Hematopoietic multipotent progenitor cell treated with erythropoietin and hydrocortisone succinate and interleukin-3 and kit ligand, for 15 days (in vitro differentiated cells): ENCODE results near the gene MYL12A.
A peak's percentile ranks its signal among the peaks of the same experiment; 100 is the strongest.

ENCODE experiments used
- DNase-seq: peaks from one replicate; pipeline ENCODE4 v3.0.0-alpha.2; 2015; ENCODE audit warnings: low spot score

The MYL12A gene

GRCh38 chr18:3225588-3225987 is 22.0 kb upstream of the MYL12A start:
- no peak for DNase-seq

- no peak for DNase-seq
Measured at GRCh38 chr18:3226048-3226447, 21.6 kb upstream of the MYL12A start.

DNA sequence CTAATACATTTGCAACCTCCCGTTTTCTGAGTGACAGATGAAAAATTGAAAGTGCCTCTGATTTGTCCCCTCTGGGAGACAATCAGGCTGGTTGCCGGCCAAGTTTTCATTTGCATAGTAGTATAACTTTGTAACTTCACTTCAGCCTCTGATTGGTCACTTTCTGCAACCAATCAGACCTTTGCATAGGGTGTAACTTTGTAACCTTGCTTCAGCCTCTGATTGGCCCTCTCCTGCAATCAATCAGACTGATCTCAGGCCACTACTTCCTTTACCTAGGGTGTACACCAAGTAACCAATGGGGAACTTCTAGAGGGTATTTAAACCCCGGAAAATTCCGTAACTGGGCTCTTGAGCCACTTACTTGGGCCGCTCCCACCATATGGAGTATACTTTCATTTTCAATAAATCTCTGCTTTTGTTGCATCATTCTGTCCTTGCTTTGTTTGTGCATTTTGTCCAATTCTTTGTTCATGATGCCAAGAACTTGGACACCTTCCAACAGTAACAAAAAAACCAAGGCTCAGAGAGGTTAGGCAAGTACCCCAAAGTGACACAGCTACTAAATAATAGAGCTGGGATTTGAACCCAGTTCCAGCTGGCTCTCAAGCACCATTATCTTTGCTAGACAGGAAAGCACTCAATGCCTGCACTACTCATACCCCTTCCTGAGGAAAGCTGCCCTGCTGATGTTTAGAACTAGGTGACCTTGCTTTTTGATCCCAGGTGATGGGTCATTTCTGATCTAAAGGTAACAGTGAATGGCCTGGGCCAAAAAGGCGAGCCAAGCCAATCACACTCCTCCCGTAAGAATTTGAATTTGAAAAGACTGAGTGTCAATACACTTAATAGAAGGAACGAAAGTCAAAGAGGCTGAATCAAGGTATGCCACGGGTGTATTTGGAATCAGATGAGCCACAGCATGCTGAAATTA is 16.9 kb upstream of the MYL12A start:
- DNase-seq: no peak

- DNase-seq: no peak
Measured at GRCh38 chr18:3233004-3233403, 14.6 kb upstream of the MYL12A start.

- no peak for DNase-seq
Measured at GRCh38 chr18:3233433-3234168, 14.0 kb upstream of the MYL12A start.

DNA sequence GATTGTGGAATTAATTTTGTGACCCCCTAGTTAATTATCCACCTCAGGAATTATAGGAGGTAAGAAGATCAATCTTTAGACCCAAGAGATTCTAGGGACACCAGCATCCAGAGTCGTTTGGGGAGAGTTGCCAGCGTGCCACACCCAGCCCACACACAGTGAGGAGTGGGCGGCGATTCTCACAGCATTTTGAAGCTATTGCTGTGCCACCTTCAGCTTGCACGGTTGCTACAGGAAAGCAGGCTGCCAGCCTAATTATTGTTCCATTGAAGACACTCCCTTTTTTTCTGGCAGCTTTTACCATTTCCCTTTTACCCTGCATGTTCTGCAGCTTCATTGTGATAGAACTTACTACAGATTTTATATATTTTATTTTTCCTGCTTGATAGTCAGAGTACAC is 13.1 kb upstream of the MYL12A start:
- no peak for DNase-seq

DNA sequence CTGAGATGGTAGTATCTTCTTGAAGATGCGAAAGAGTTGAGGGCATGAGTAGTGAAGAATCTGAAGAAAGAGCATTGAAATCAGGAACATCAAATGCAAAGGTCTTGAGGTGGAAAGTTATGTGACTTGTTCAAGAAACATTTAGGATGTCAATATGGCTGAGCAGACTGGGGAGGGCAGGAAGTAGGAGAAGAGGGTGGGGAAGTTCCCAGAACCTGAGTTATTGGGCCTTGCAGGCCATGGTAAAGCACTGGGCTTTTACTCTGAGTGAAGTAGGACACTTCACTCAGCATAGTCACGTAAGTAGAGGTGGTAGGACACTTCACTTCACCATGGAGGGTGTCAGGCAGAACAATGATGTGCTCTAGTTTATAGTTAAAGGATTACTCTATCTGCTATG is 11.8 kb upstream of the MYL12A start:
- no peak for DNase-seq

DNA sequence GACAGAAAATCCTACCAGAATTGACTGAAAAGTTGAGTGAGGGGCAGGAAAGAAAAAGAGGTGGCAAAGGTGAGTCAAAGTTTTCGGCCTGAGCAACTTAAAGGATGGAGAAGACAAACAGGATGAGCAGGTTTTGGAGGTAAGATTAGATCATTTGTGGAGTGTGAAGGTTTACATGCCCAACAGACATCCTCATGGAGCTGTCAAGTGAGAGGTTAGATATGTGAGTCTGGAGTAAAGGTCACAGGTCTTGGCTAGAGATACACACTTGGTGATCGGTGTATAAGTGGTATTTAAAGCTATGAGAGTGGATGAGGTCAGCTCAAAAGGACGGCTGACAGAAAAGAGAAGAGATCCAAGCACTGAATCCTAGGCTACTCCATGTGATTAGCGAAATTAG is 11.1 kb upstream of the MYL12A start:
- DNase-seq: no peak

- no peak for DNase-seq
Measured at GRCh38 chr18:3238742-3239141, 8.9 kb upstream of the MYL12A start.

DNA sequence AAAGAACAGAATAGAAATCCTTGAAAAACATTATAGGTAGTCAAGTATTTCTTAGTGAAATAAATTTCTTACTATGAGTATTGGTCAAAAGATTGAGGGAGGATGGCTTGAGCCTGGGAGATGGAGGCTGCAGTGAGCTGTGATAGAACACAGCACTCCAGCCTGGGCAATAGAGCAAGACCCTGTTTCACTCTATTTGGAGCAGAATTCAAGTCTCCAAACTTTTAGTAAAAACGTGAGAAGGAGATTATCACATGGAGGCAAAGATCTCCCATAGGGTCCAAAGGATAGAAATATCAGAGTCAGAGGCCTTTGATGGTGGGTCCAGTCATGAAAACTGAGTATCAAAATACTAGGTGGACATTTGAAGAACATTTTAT is 2.4 kb upstream of the MYL12A start:
- DNase-seq: no peak

- DNase-seq: peak; percentile 89
Measured at GRCh38 chr18:3245853-3246634, 1.6 kb upstream of the MYL12A start.

DNA sequence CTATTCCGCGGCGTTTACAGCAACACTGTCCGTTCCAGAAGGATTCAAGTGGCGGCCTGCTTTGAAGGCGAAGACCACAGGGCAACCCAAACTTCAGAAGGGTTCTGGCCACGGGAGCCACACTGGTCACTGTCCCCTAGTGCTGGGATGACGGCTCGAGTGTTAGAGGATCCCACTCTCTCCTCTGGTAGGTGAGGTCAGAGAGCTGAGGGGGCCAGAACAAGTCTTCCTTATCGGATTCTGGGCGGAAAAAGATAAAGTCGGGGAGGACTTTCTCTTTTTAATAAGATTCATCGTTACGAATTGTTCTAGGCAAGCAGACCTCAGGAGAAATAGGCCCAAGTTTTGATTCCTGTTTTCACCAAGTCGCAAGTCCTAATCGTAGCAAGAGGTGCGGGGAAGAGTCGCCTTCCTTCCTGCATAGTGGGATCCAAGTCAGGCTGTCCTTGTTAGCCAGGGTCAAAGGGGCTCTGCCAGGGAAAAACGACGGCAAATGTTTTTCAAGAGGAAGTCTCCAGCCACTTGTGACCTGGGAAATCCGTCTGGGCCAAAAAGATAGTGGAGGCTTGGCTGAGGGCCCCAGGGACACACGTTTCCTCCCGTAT is 864 bp upstream of the MYL12A start:
- DNase-seq: peak; percentile 62

DNA sequence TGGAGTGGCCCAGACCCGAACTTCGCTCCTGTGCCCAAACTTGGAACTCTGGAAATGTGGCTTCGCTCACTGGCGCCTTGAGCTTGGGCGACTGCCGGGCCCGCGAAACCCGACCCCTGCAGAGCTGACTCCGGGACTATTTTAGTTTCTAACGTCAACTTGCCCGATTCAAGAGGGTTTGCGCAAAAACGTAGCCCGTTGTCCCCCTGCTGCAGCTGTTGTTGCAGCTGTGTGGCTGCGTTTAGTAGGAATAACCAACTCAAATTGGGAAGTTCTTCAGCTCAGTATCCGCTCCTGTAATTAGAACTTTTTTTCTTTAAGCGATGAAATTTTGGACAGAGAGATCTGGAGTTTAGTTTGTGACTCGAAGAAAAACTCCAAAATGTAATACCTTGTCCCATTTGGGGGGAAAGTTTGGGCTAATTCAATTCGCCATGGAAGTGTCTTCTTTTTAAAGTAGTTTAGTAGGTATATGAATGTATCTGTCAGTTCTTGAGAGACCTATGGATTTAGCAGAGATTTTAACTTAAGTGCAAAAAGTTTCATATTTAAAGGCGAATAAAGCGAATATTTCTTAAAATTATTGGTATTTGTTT is 559 bp downstream of the MYL12A start:
- peak; percentile 17 for DNase-seq

DNA sequence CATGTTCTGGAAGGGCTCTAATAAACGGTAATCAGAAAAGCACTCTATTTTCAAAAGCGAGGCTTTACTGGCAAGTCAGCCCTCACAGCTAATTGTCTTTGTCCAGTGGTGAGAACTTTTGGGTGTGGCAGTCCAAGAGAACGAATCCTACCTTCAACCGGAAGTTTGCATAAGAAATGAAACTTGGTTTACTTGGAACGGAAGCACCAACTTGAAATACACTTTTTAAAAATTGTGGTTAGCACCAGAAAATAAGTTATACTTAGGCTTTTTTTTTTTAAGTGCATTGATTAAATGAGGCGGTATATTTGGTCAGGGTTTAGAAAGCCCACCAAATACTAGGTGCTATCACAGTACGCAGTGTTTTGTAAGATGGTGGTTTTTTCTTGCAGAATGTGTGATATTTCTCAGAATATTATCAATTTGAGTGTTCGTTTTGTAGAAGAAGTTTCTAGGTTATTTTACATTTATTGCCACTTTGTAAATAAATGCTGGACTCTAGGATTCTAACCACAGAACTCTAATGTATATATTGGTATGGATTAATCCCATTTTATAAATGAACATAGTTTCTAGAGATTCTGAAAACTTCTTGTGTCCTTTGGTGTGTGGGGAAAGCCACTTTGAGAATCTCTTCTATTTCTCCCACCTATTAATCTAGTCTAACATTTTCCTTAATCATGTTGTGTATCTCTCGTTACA is 1.2 kb downstream of the MYL12A start:
- peak; percentile 42 for DNase-seq

DNA sequence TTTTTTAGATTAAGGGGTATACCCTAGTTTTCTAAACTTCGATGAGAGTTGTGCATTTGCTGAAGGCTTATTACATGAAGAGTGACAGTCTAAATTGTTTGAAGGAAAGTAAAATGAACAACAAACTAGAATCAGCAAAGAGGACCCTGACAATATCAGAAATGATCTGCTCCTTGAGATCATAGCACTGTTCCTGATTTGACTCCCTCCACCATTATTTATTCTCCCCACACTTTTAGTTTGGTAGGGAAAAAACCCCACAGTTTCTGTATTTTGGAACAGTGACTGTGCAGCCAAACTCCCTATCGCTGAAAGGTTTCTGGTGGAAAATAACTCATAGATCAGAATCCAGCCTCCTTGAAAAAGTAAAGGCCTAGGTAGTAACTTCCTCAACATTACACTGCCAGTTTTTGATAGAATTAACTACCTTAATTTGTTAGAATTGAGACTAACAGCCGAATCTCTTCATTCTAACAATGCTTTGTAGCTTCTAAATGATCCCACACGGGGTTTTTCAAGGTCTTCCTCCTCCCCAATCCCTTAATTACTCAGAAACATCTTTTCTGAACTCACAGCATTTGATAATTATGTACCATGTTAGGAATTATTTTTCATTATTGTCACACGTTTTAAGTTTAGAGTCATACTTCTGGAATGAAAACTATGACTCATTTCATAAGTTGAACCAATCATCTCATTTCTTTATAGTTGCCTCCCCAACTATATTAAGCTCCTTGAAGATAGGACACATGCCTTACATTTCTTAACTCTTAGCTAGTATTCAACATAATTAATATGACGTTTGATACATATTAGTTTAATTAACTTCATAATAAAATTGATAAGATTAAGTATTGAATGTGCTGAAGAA is 2.9 kb downstream of the MYL12A start:
- DNase-seq: peak; percentile 17

DNA sequence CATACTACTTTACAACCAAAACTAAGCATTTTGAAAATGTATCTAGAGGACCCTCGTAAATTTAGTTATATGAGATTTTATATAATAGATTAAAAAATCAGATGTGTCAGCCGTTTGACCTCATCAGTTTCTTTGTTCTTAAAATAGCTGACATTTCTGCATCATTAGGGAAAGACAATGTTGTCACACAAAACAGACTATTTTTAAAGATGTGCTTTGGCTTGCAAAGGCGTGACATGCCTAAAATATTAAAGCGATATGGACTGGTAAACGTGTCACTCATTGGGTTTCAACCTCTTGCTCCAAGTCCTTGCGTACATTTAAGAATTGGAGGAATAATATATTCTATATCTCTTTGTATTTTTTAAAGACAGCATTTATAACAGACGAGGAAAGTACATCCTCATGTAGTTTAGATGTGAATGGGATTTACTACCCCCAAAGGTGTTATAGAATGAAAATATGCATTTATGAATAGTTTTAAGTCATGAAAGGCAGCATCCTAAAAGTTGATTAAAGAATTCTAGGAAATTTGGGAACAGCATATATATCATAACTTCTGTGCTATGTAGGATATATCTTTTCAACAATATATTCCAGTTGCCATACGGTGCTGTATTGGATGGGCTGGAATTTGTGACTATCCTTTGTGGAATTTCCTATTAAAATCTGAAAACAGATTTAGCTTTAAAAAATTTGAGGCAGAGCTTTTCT is 3.8 kb downstream of the MYL12A start:
- no peak for DNase-seq

DNA sequence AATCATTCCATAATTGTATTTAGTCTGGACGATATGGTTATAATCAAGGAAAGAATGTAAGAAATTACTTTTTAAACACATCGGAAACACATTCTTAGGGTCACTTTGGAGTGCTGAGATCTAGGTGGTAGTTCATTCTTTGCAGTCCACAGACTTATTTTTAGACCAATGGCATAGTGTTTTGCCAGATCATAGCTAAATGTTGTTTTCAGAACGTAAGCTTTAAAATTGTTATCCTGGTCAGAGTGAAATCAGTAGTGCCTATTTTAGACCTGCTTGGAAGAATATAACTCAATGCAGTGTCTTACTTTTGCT is 4.3 kb downstream of the MYL12A start:
- DNase-seq: no peak

- no peak for DNase-seq
Measured at GRCh38 chr18:3252843-3253242, 5.2 kb downstream of the MYL12A start.

- no peak for DNase-seq
Measured at GRCh38 chr18:3254725-3255124, 7.1 kb downstream of the MYL12A start.
